OCI-LY7 (cell line): ENCODE results near the gene PIM2. TPM values are rescaled to one million over a fixed set of nuclear protein-coding genes. Genes with fewer than 3 reads are reported as not detected.

Experiments used
- BruUV-seq: library from RNA; stranded (reverse); fragments of 400-500 nt; replicated peaks from 2 replicates; lab custom pipeline; 2021; lab: Mats Ljungman, UMichigan
- CTCF ChIA-PET: fragments of 300-600 bp; sonication (Branson Sonifier 250); formaldehyde crosslinking; loops from one replicate; lab custom pipeline; 2022; ENCODE audit warnings: antibody characterized with exemption; ENCODE audit not compliant: unreplicated experiment; lab: Charles Lee
- POLR2A ChIA-PET: fragments of 300-600 bp; sonication (Branson Sonifier 250); formaldehyde crosslinking; loops from one replicate; lab custom pipeline; 2022; ENCODE audit warnings: antibody characterized with exemption; lab: Charles Lee
- DNase-seq: peaks from one replicate; pipeline ENCODE4 v3.0.0-alpha.2; 2015; ENCODE audit warnings: low spot score
- H2AFZ ChIP-seq: fragments of 200-600 bp; sonication (generic), shearing (Covaris generic); 2 replicates; pipeline ENCODE4 v1.6.1; 2014; ENCODE audit warnings: mild to moderate bottlenecking, antibody characterized with exemption, low read length, moderate library complexity
- H3K27ac ChIP-seq: fragments of 200-600 bp; sonication (generic); 2 replicates; pipeline ENCODE4 v1.5.1; 2014; ENCODE audit warnings: mixed run types, low read depth, mild to moderate bottlenecking, moderate library complexity, low read length, inconsistent platforms; ENCODE audit not compliant: poor library complexity, severe bottlenecking
- H3K36me3 ChIP-seq: fragments of 200-600 bp; sonication (generic); 2 replicates; pipeline ENCODE4 v1.6.1; 2014; ENCODE audit warnings: mild to moderate bottlenecking, antibody characterized with exemption, low read length, moderate library complexity, mixed read lengths; ENCODE audit not compliant: insufficient read depth
- H3K4me1 ChIP-seq: fragments of 200-600 bp; sonication (generic); 2 replicates; pipeline ENCODE4 v1.5.1; 2014; ENCODE audit warnings: mild to moderate bottlenecking, low read length; ENCODE audit not compliant: insufficient read depth, poor library complexity, severe bottlenecking
- H3K4me2 ChIP-seq: fragments of 200-600 bp; sonication (generic); 2 replicates; pipeline ENCODE4 v1.6.1; 2014; ENCODE audit warnings: mild to moderate bottlenecking, low read length
- H3K4me3 ChIP-seq: fragments of 200-600 bp; sonication (generic); 2 replicates; pipeline ENCODE4 v1.5.1; 2014; ENCODE audit warnings: mild to moderate bottlenecking, low read depth, low read length; ENCODE audit not compliant: poor library complexity, severe bottlenecking
- H3K79me2 ChIP-seq: fragments of 200-600 bp; sonication (generic); 2 replicates; pipeline ENCODE4 v1.6.1; 2016; ENCODE audit warnings: low read depth, mild to moderate bottlenecking, low read length, moderate library complexity, mixed read lengths; ENCODE audit not compliant: insufficient read depth
- H3K9me2 ChIP-seq: fragments of 200-600 bp; sonication (generic); 2 replicates; pipeline ENCODE4 v1.6.1; 2016; ENCODE audit warnings: mild to moderate bottlenecking, low read length, mixed read lengths; ENCODE audit not compliant: insufficient read depth
- H3K9me3 ChIP-seq: fragments of 200-600 bp; sonication (generic); 2 replicates; pipeline ENCODE4 v1.6.1; 2014; ENCODE audit warnings: mild to moderate bottlenecking, mixed run types, low read length, mixed read lengths
- H4K20me1 ChIP-seq: fragments of 200-600 bp; sonication (generic); 2 replicates; pipeline ENCODE4 v1.6.1; 2014; ENCODE audit warnings: mild to moderate bottlenecking, antibody characterized with exemption, low read length, moderate library complexity, mixed read lengths; ENCODE audit not compliant: insufficient read depth
- CTCF ChIP-seq: fragments of 200-600 bp; sonication (generic); conservative IDR thresholded peaks from 2 replicates; pipeline ENCODE4 v1.5.1; 2014; ENCODE audit warnings: mild to moderate bottlenecking, antibody characterized with exemption, low read length, moderate library complexity, mixed read lengths
- EZH2phosphoT487 ChIP-seq: fragments of 200-600 bp; sonication (generic); IDR thresholded peaks from 2 replicates; pipeline ENCODE4 v1.6.1; 2018; ENCODE audit warnings: low read depth, borderline replicate concordance, mild to moderate bottlenecking, mixed run types, antibody characterized with exemption, low read length, moderate library complexity, mixed read lengths
- intact Hi-C: fragments of 100-400 bp; cut with micrococcal nuclease; formaldehyde crosslinking; loops from one replicate; pipeline ENCODE4 v1.10.0; 2022; ENCODE audit not compliant: unreplicated experiment
- total RNA-seq, 2 experiments: library from RNA; depleted of rRNA in 1 of 2; stranded (reverse); fragments of >200 nt in 1 of 2; shearing (Covaris generic) in 1 of 2; gene quantifications; 2 replicates each; pipeline ENCODE4 v1.2.3, GENCODE V29; 2014 to 2022

Gene PIM2
- total RNA-seq, 2 experiments from 2014 or later = 60.3 to 148 TPM

GRCh38 chrX:48913605-48914366, 5.0 kb downstream of the PIM2 start:
- CTCF ChIA-PET = no interaction called here
- Histone ChIP-seq H3K27ac (no peak overlapping the region), H3K79me2 (peaks cover 56% of the 10 kb centered on the region)

GRCh38 chrX:48911412-48912182, 7.2 kb downstream of the PIM2 start, which contains the start of gene SLC35A2:
TSS of gene SLC35A2 (minus strand) at chrX:48911646. CDS start at chrX:48911636, 10 bp downstream.
- intact Hi-C loops = no loop called here
- no peak for TF ChIP-seq CTCF
- no peak for TF ChIP-seq EZH2phosphoT487
- no peaks in the 10 kb centered on the region for H3K9me2 ChIP-seq
- H3K4me1 ChIP-seq = peaks cover 38% of the 10 kb centered on the region
- H4K20me1 ChIP-seq = peaks cover 19% of the 10 kb centered on the region
- peaks cover 36% of the 10 kb centered on the region for H3K79me2 ChIP-seq
- peak within 1 kb of the TSS; percentile 70 for H3K27ac ChIP-seq
- peaks cover 49% of the 10 kb centered on the region for H3K36me3 ChIP-seq
- H3K4me2 ChIP-seq = peak within 1 kb of the TSS; percentile 93
- peak within 1 kb of the TSS; percentile 96 for H3K4me3 ChIP-seq
- BruUV-seq = no TSS peak
- peak; percentile 81 for DNase-seq
- POLR2A ChIA-PET = interaction anchor here (0.7 to 1.1 kb wide), 2 partner anchors 26 to 169 kb away, joined by 3 to 4 read pairs; no protein-coding TSS in a partner anchor
- peak within 1 kb of the TSS; percentile 33; the same call in 1 of the 2 replicates for H2AFZ ChIP-seq
- no peaks in the 10 kb centered on the region for H3K9me3 ChIP-seq
- CTCF ChIA-PET = no interaction called here

More at GRCh38 chrX:48913605-48914366, 5.0 kb downstream of the PIM2 start:
- H2AFZ ChIP-seq = no peak overlapping the region
- peaks cover 38% of the 10 kb centered on the region for H3K4me1 ChIP-seq
- H3K9me2 ChIP-seq = no peaks in the 10 kb centered on the region
- H3K4me2 ChIP-seq = peak overlapping the region; percentile 73; the same call in 1 of the 2 replicates
- DNase-seq = no peak
- H4K20me1 ChIP-seq = peaks cover 19% of the 10 kb centered on the region
- intact Hi-C loops = no loop called here
- POLR2A ChIA-PET = interaction anchor here (0.7 kb wide), 1 partner anchor 25 kb away, joined by 8 read pairs; no protein-coding TSS in a partner anchor
- H3K4me3 ChIP-seq = no peak overlapping the region
- no TSS peak for BruUV-seq
- peaks cover 60% of the 10 kb centered on the region for H3K36me3 ChIP-seq
- no peak for TF ChIP-seq EZH2phosphoT487
- TF ChIP-seq CTCF = no peak
- no peaks in the 10 kb centered on the region for H3K9me3 ChIP-seq
